ENCODE results near the gene SIK2.

GRCh38 chr11:111639226-111639925 lies 37.1 kb downstream of the SIK2 start:
- TF ChIP-seq CTCF (IDR thresholded peaks at IDR 0.05) (no peak), POLR2A (IDR thresholded peaks at IDR 0.05) (no peak)

All from esophagus squamous epithelium (tissue), 4 donors.